GM18861 (cell line): ENCODE measurements around the gene TOP1.

ENCODE experiments used
- ATAC-seq: cut with Tn5 transposase; IDR thresholded peaks from one replicate; pipeline ENCODE4 v1.9.1; 2021; ENCODE audit not compliant: unreplicated experiment

The TOP1 gene

GRCh38 chr20:41142919-41143318 is 114.3 kb downstream of the TOP1 start:
- ATAC-seq: no peak

- no peak for ATAC-seq
Observed at GRCh38 chr20:41143354-41143753, 114.7 kb downstream of the TOP1 start.

GRCh38 chr20:41145317-41145716 is 116.7 kb downstream of the TOP1 start:
- ATAC-seq: no peak

GRCh38 chr20:41145821-41146620 is 117.4 kb downstream of the TOP1 start:
- no peak for ATAC-seq

- ATAC-seq: no peak
Observed at GRCh38 chr20:41147767-41148191, 119.2 kb downstream of the TOP1 start.

GRCh38 chr20:41148942-41149341 is 120.3 kb downstream of the TOP1 start:
- no peak for ATAC-seq

- no peak for ATAC-seq
Observed at GRCh38 chr20:41150664-41151063, 122.0 kb downstream of the TOP1 start.

- no peak for ATAC-seq
Observed at GRCh38 chr20:41151134-41151869, 122.7 kb downstream of the TOP1 start.

GRCh38 chr20:41152108-41152757 is 123.6 kb downstream of the TOP1 start:
- ATAC-seq: no peak

- no peak for ATAC-seq
Observed at GRCh38 chr20:41154436-41155176, 126.0 kb downstream of the TOP1 start.

- ATAC-seq: no peak
Observed at GRCh38 chr20:41155261-41155660, 126.6 kb downstream of the TOP1 start.

GRCh38 chr20:41158082-41158625 is 129.5 kb downstream of the TOP1 start:
- ATAC-seq: no peak

GRCh38 chr20:41159547-41159946 is 130.9 kb downstream of the TOP1 start:
- no peak for ATAC-seq

GRCh38 chr20:41160686-41161085 is 132.1 kb downstream of the TOP1 start:
- no peak for ATAC-seq

GRCh38 chr20:41161886-41162285 is 133.3 kb downstream of the TOP1 start:
- no peak for ATAC-seq

- ATAC-seq: no peak
Observed at GRCh38 chr20:41162396-41162795, 133.8 kb downstream of the TOP1 start.

- no peak for ATAC-seq
Observed at GRCh38 chr20:41163821-41164220, 135.2 kb downstream of the TOP1 start.

- ATAC-seq: no peak
Observed at GRCh38 chr20:41165001-41165882, 136.6 kb downstream of the TOP1 start.

GRCh38 chr20:41166201-41167117 is 137.8 kb downstream of the TOP1 start:
- no peak for ATAC-seq
